H9 (cell line): ENCODE results near the gene CDH4. TPM values are rescaled to one million over a fixed set of nuclear protein-coding genes. Genes with fewer than 3 reads are reported as not detected.

Experiments used
- DNase-seq: peaks from one replicate; pipeline ENCODE4 v3.0.0-alpha.2; 2017
- H2AFZ ChIP-seq: one replicate; pipeline ENCODE4 v1.6.1; 2013; ENCODE audit warnings: mild to moderate bottlenecking, low read length, control low read depth, moderate library complexity
- H2AK5ac ChIP-seq: 2 replicates; pipeline ENCODE4 v1.6.1; 2013; ENCODE audit warnings: low read length, control low read depth, mixed read lengths; ENCODE audit not compliant: insufficient read length
- H2BK120ac ChIP-seq: one replicate; pipeline ENCODE4 v1.6.1; 2013; ENCODE audit warnings: low read depth, mild to moderate bottlenecking, low read length, control low read depth, inconsistent platforms; ENCODE audit not compliant: poor library complexity, severe bottlenecking
- H2BK12ac ChIP-seq: 2 replicates; pipeline ENCODE4 v1.6.1; 2013; ENCODE audit warnings: low read length, control low read depth, mixed read lengths, low read depth; ENCODE audit not compliant: insufficient read length
- H2BK15ac ChIP-seq: 2 replicates; pipeline ENCODE4 v1.6.1; 2013; ENCODE audit warnings: low read depth, low read length, control low read depth
- H2BK20ac ChIP-seq: one replicate; pipeline ENCODE4 v1.6.1; 2013; ENCODE audit warnings: low read depth, mild to moderate bottlenecking, low read length, control low read depth, inconsistent platforms; ENCODE audit not compliant: poor library complexity, severe bottlenecking
- H2BK5ac ChIP-seq: 2 replicates; pipeline ENCODE4 v1.6.1; 2013; ENCODE audit warnings: low read length, control low read depth, mixed read lengths; ENCODE audit not compliant: insufficient read length
- H3K14ac ChIP-seq: 2 replicates; pipeline ENCODE4 v1.6.1; 2013; ENCODE audit warnings: low read length, control low read depth; ENCODE audit not compliant: insufficient read depth
- H3K18ac ChIP-seq: 2 replicates; pipeline ENCODE4 v1.6.1; 2013; ENCODE audit warnings: low read depth, mild to moderate bottlenecking, mixed read lengths, low read length, control low read depth; ENCODE audit not compliant: insufficient read length
- H3K23ac ChIP-seq: 2 replicates; pipeline ENCODE4 v1.6.1; 2013; ENCODE audit warnings: low read length, control low read depth, mixed read lengths, low read depth; ENCODE audit not compliant: insufficient read length
- H3K23me2 ChIP-seq: 2 replicates; pipeline ENCODE4 v1.6.1; 2013; ENCODE audit warnings: low read depth, mild to moderate bottlenecking, mixed read lengths, low read length, control low read depth; ENCODE audit not compliant: insufficient read length, poor library complexity, severe bottlenecking
- H3K27ac ChIP-seq: 2 replicates; pipeline ENCODE4 v1.5.1; 2013; ENCODE audit warnings: low read length, control low read depth, mixed read lengths, low read depth; ENCODE audit not compliant: insufficient read length
- H3K27me3 ChIP-seq: 2 replicates; pipeline ENCODE4 v1.6.1; 2013; ENCODE audit warnings: low read length, control low read depth, inconsistent platforms; ENCODE audit not compliant: insufficient read depth
- H3K4ac ChIP-seq: 2 replicates; pipeline ENCODE4 v1.6.1; 2013; ENCODE audit warnings: low read depth, mild to moderate bottlenecking, control low read depth, inconsistent platforms, low read length, moderate library complexity
- H3K4me1 ChIP-seq: 2 replicates; pipeline ENCODE4 v1.6.1; 2013; ENCODE audit warnings: low read length, control low read depth, inconsistent platforms; ENCODE audit not compliant: insufficient read depth
- H3K4me2 ChIP-seq: 2 replicates; pipeline ENCODE4 v1.6.1; 2013; ENCODE audit warnings: low read length, control low read depth, mixed read lengths; ENCODE audit not compliant: insufficient read length, insufficient read depth
- H3K56ac ChIP-seq: 2 replicates; pipeline ENCODE4 v1.6.1; 2013; ENCODE audit warnings: low read depth, mild to moderate bottlenecking, mixed read lengths, low read length, control low read depth; ENCODE audit not compliant: insufficient read length
- H3K79me1 ChIP-seq: 2 replicates; pipeline ENCODE4 v1.6.1; 2013; ENCODE audit warnings: low read depth, mild to moderate bottlenecking, moderate library complexity, low read length, control low read depth, inconsistent platforms; ENCODE audit not compliant: insufficient read depth, poor library complexity, severe bottlenecking
- H3K79me2 ChIP-seq: 2 replicates; pipeline ENCODE4 v1.6.1; 2013; ENCODE audit warnings: low read length, control low read depth, inconsistent platforms; ENCODE audit not compliant: insufficient read depth
- H3K9ac ChIP-seq: 2 replicates; pipeline ENCODE4 v1.6.1; 2013; ENCODE audit warnings: low read length, control low read depth, mixed read lengths; ENCODE audit not compliant: insufficient read length; ENCODE audit errors: extremely low read depth
- H3K9me3 ChIP-seq: one replicate; pipeline ENCODE4 v1.6.1; 2013; ENCODE audit warnings: low read depth, low read length, inconsistent platforms; ENCODE audit not compliant: control insufficient read depth
- H3T11ph ChIP-seq: one replicate; pipeline ENCODE4 v1.6.1; 2013; ENCODE audit warnings: mild to moderate bottlenecking, low read length, control low read depth, inconsistent platforms
- H4K20me1 ChIP-seq: one replicate; pipeline ENCODE4 v1.6.1; 2013; ENCODE audit not compliant: control insufficient read depth, insufficient read length, insufficient read depth
- H4K5ac ChIP-seq: 2 replicates; pipeline ENCODE4 v1.6.1; 2013; ENCODE audit warnings: low read depth, mild to moderate bottlenecking, mixed read lengths, low read length, control low read depth; ENCODE audit not compliant: insufficient read length
- H4K8ac ChIP-seq: replicated peaks from 2 replicates; pipeline ENCODE4 v1.6.1; 2013; ENCODE audit warnings: low read length, control low read depth, mixed read lengths, low read depth; ENCODE audit not compliant: insufficient read length
- H4K91ac ChIP-seq: 2 replicates; pipeline ENCODE4 v1.6.1; 2013; ENCODE audit warnings: low read depth, mild to moderate bottlenecking, moderate library complexity, mixed read lengths, low read length, control low read depth; ENCODE audit not compliant: insufficient read length
- H3K27ac Mint-ChIP-seq, 3 experiments: 2 replicates in 2 of 3; 3 replicates in 1 of 3; pipeline ENCODE4 v1.8.0; 2020 to 2021; ENCODE audit warnings: mixed read lengths in 3 of 3, mild to moderate bottlenecking in 1 of 3, moderate library complexity in 1 of 3
- H3K27me3 Mint-ChIP-seq: 2 replicates; pipeline ENCODE4 v1.8.0; 2021; ENCODE audit warnings: low read depth, mild to moderate bottlenecking, moderate library complexity, mixed read lengths
- H3K36me3 Mint-ChIP-seq, 3 experiments: 2 replicates in 2 of 3; 3 replicates in 1 of 3; pipeline ENCODE4 v1.8.0; 2020 to 2021; ENCODE audit warnings: low read depth in 3 of 3, mixed read lengths in 3 of 3; ENCODE audit not compliant: insufficient read depth in 1 of 3
- H3K4me1 Mint-ChIP-seq, 2 experiments: 2 replicates each; pipeline ENCODE4 v1.8.0; 2020; ENCODE audit warnings: mixed read lengths in 2 of 2
- H3K4me3 Mint-ChIP-seq, 2 experiments: 2 replicates in 1 of 2; 3 replicates in 1 of 2; pipeline ENCODE4 v1.8.0; 2020 to 2021; ENCODE audit warnings: mild to moderate bottlenecking in 2 of 2, mixed read lengths in 2 of 2, moderate library complexity in 1 of 2
- H3K9me3 Mint-ChIP-seq, 2 experiments: 2 replicates in 1 of 2; 3 replicates in 1 of 2; pipeline ENCODE4 v1.8.0; 2020; ENCODE audit warnings: mild to moderate bottlenecking in 2 of 2, mixed read lengths in 2 of 2, moderate library complexity in 1 of 2
- CTCF ChIP-seq: fragments of 200-600 bp; sonication (generic); conservative IDR thresholded peaks from 3 replicates; pipeline ENCODE4 v1.8.0; 2021; ENCODE audit warnings: antibody characterized with exemption, mild to moderate bottlenecking
- WGBS: extraction: QIAGEN DNeasy Blood & Tissue Kit; methylation state at CpG from one replicate; pipeline ENCODE4 v1.1.7; 2013; ENCODE audit warnings: missing lambda C conversion rate, low lambda C conversion rate, mixed read lengths; ENCODE audit not compliant: insufficient read length; ENCODE audit errors: extremely low coverage; 5-methylcytosine and 5-hydroxymethylcytosine counted together
- total RNA-seq: library from RNA; stranded (reverse); gene quantifications from 2 replicates; pipeline ENCODE4 v1.2.1, GENCODE V29; 2021

CDH4 gene
- total RNA-seq, 1 experiment from 2014 or later: 3.0 TPM

DNA sequence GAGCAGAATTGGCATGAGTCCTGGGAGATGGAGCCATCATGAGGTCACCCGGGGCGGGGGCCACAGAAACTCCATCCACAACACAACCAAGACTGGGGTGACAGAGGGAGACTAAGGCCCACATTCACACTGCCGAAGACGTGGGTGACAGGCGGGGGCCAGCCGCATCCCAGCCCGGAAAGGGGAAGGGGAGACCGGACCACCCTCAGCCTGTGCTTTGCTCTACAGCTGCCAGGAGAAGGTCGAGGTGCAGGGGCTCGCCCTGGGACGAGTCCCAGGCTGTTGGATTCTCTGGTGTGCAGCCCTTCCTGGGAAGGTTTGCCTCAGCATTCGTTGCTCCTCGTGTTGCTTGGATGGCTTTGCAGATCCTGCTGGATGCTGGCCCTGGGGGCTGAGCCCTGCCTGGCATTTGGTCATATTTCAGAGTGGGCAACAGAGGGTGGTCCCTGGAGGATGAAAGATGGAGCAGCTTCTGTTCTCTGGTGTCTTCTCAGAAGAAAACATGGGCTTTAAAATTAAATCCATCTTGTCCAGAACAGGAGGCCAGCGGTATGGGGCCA, 484.8 kb downstream of the CDH4 start:
- Histone ChIP-seq H2BK5ac (no peak overlapping the region), H4K8ac (no peak overlapping the region), H2BK20ac (no peak overlapping the region), H3K56ac (no peak overlapping the region), H3K9me3 (no peaks in the 10 kb centered on the region), H3K79me2 (no peaks in the 10 kb centered on the region), H3T11ph (no peak overlapping the region), H3K23me2 (no peaks in the 10 kb centered on the region), H2BK120ac (no peak overlapping the region), H3K79me1 (no peaks in the 10 kb centered on the region), H4K20me1 (no peaks in the 10 kb centered on the region), H2BK15ac (no peak overlapping the region), H3K9ac (no peak overlapping the region), H3K18ac (no peak overlapping the region), H3K27me3 (peaks cover 2% of the 10 kb centered on the region; the same call in 1 of the 2 replicates), H2AK5ac (no peak overlapping the region), H4K91ac (no peak overlapping the region), H3K4me2 (no peak overlapping the region), H4K5ac (no peak overlapping the region), H3K4ac (no peak overlapping the region), H2BK12ac (no peak overlapping the region), H3K14ac (no peak overlapping the region), H3K23ac (no peak overlapping the region), H2AFZ (no peak overlapping the region), H3K27ac (no peak overlapping the region), H3K4me1 (no peaks in the 10 kb centered on the region)
- Mint-ChIP-seq H3K27me3 (peaks cover 54% of the 10 kb centered on the region), H3K4me3 (no peak overlapping the region), H3K36me3 (no peaks in the 10 kb centered on the region; a peak in 1 of 7 replicates), H3K9me3 (no peaks in the 10 kb centered on the region; a peak in 1 of 5 replicates), H3K27ac (no peak overlapping the region; a peak in 1 of 7 replicates), H3K4me1 (no peaks in the 10 kb centered on the region)
- no CpG with 5 or more reads among the region's 14 CpGs for WGBS
- no peak for DNase-seq
- TF ChIP-seq CTCF: no peak
